HG03457 (cell line): Measurements from ENCODE around the gene FAM209B.
"Not testable (repeated sequence)": the region's sequence is repeated elsewhere in the genome, so short reads cannot be mapped to it uniquely, and the experiment has no call there.

Source experiments
- ATAC-seq: cut with Tn5 transposase; IDR thresholded peaks from one replicate; pipeline ENCODE4 v1.9.1; 2021; ENCODE audit warnings: moderate number of reproducible peaks; ENCODE audit not compliant: unreplicated experiment

The FAM209B gene

GRCh38 chr20:56532946-56533345 lies at the start of gene FAM209B:
Gene FAM209B (plus strand): TSS chr20:56533246. CDS start chr20:56533342, 96 bp downstream.
- ATAC-seq, result not testable (repeated sequence)

- no peak for ATAC-seq
Observed at GRCh38 chr20:56483970-56484369, 49.1 kb upstream of the FAM209B start.

- no peak for ATAC-seq
Observed at GRCh38 chr20:56487216-56487615, 45.8 kb upstream of the FAM209B start.

GRCh38 chr20:56488566-56488965 lies 44.5 kb upstream of the FAM209B start:
- ATAC-seq, result no peak

- ATAC-seq, result no peak
Observed at GRCh38 chr20:56501116-56501515, 31.9 kb upstream of the FAM209B start.

- ATAC-seq, result no peak
Observed at GRCh38 chr20:56503916-56504315, 29.1 kb upstream of the FAM209B start.

GRCh38 chr20:56504373-56505005 lies 28.6 kb upstream of the FAM209B start:
- no peak for ATAC-seq

- no peak for ATAC-seq
Observed at GRCh38 chr20:56506103-56506502, 26.9 kb upstream of the FAM209B start.

- no peak for ATAC-seq
Observed at GRCh38 chr20:56511926-56512325, 21.1 kb upstream of the FAM209B start.

GRCh38 chr20:56513161-56514150 lies 19.6 kb upstream of the FAM209B start:
- ATAC-seq, result no peak

- no peak for ATAC-seq
Observed at GRCh38 chr20:56516631-56517030, 16.4 kb upstream of the FAM209B start.

GRCh38 chr20:56517211-56517610 lies 15.8 kb upstream of the FAM209B start:
- no peak for ATAC-seq

- ATAC-seq, result no peak
Observed at GRCh38 chr20:56517641-56518040, 15.4 kb upstream of the FAM209B start.

- ATAC-seq, result no peak
Observed at GRCh38 chr20:56518126-56518525, 14.9 kb upstream of the FAM209B start.

GRCh38 chr20:56518721-56519398 lies 14.2 kb upstream of the FAM209B start:
- ATAC-seq, result no peak

- no peak for ATAC-seq
Observed at GRCh38 chr20:56519551-56519950, 13.5 kb upstream of the FAM209B start.

GRCh38 chr20:56520180-56520579 lies 12.9 kb upstream of the FAM209B start:
- ATAC-seq, result no peak

- ATAC-seq, result not testable (repeated sequence)
Observed at GRCh38 chr20:56520746-56521354, 12.2 kb upstream of the FAM209B start.

GRCh38 chr20:56522311-56522710 lies 10.7 kb upstream of the FAM209B start:
- no peak for ATAC-seq

GRCh38 chr20:56524444-56524843 lies 8.6 kb upstream of the FAM209B start, which contains the start of gene FAM209A:
Gene FAM209A (plus strand): TSS chr20:56524744. CDS start chr20:56524809, 65 bp downstream.
- ATAC-seq, result not testable (repeated sequence)

- no peak for ATAC-seq
Observed at GRCh38 chr20:56527521-56527920, 5.5 kb upstream of the FAM209B start.
